ENCODE data around the gene SUPT7L. TPM values are rescaled to one million over a fixed set of nuclear protein-coding genes. Genes with fewer than 3 reads are reported as not detected.

SUPT7L gene
- total and polyA plus RNA-seq, 8 donors, result 30.8 to 62.5 (median 56.9) TPM

- no peak for DNase-seq
- Histone ChIP-seq H3K9me3 (no peaks in the 10 kb centered on the region), H3K4me3 (no peak overlapping the region), H3K36me3 (peaks cover 0 to 69% of the 10 kb centered on the region in 2 donors), H3K27ac (no peak overlapping the region), H3K4me1 (peaks cover 0 to 23% of the 10 kb centered on the region in 2 donors), H3K27me3 (no peaks in the 10 kb centered on the region)
- no peak for TF ChIP-seq CTCF (IDR thresholded peaks at IDR 0.05)
- intact Hi-C loops (cut with DNase I), result no loop called here
- no peak for ATAC-seq
These were observed 40.5 kb downstream of the SUPT7L start for GRCh38 chr2:27622921-27623384.

GRCh38 chr2:27621524-27621923, 41.9 kb downstream of the SUPT7L start:
- DNase-seq (no peak), ATAC-seq (no peak)
- Histone ChIP-seq H3K36me3 (peaks cover 0 to 83% of the 10 kb centered on the region in 2 donors), H3K4me1 (peaks cover 0 to 9% of the 10 kb centered on the region in 2 donors), H3K27me3 (no peaks in the 10 kb centered on the region), H3K27ac (no peak overlapping the region), H3K4me3 (no peak overlapping the region), H3K9me3 (no peaks in the 10 kb centered on the region)
- TF ChIP-seq CTCF (IDR thresholded peaks at IDR 0.05), result no peak
- intact Hi-C loops (cut with DNase I), result no loop called here

- H3K4me1 ChIP-seq, result no peaks in the 10 kb centered on the region
- no peaks in the 10 kb centered on the region for H3K27me3 ChIP-seq
- intact Hi-C loops (cut with DNase I), result no loop called here
- no peak for ATAC-seq
- no peak for TF ChIP-seq CTCF (IDR thresholded peaks at IDR 0.05)
- H3K27ac ChIP-seq, result no peak overlapping the region
- no peaks in the 10 kb centered on the region for H3K9me3 ChIP-seq
- peaks cover 0 to 92% of the 10 kb centered on the region in 2 donors for H3K36me3 ChIP-seq
- no peak overlapping the region for H3K4me3 ChIP-seq
- no peak for DNase-seq
These were observed 48.1 kb downstream of the SUPT7L start for GRCh38 chr2:27615316-27615715.

GRCh38 chr2:27613985-27614384, 49.4 kb downstream of the SUPT7L start:
- ATAC-seq (no peak), DNase-seq (no peak)
- Histone ChIP-seq H3K27me3 (no peaks in the 10 kb centered on the region), H3K4me3 (no peak overlapping the region), H3K4me1 (no peaks in the 10 kb centered on the region), H3K27ac (no peak overlapping the region), H3K36me3 (peaks cover 0 to 92% of the 10 kb centered on the region in 2 donors), H3K9me3 (no peaks in the 10 kb centered on the region)
- intact Hi-C loops (cut with DNase I), result no loop called here
- no peak for TF ChIP-seq CTCF (IDR thresholded peaks at IDR 0.05)

- Histone ChIP-seq H3K9me3 (no peaks in the 10 kb centered on the region), H3K4me1 (no peaks in the 10 kb centered on the region), H3K4me3 (no peak overlapping the region), H3K36me3 (peaks cover 3 to 96% of the 10 kb centered on the region in 2 donors), H3K27me3 (no peaks in the 10 kb centered on the region), H3K27ac (no peak overlapping the region)
- DNase-seq (no peak), ATAC-seq (no peak)
- intact Hi-C loops (cut with DNase I), result no loop called here
- TF ChIP-seq CTCF (IDR thresholded peaks at IDR 0.05), result no peak
These were observed 56.8 kb downstream of the SUPT7L start for GRCh38 chr2:27606611-27607010.

Other genes starting within 250 kb of the SUPT7L start
- 10 to 100 TPM; 81.6 to 85.4 TPM for gene NRBP1, start 235.0 kb downstream of the SUPT7L start, total RNA-seq
- 100 to 1,000 TPM; 119 to 137 (median 123) TPM for gene NRBP1, start 235.0 kb downstream of the SUPT7L start, polyA plus RNA-seq (ENCODE audit: insufficient read length in 6 of 6)
- gene KRTCAP3, start 221.2 kb downstream of the SUPT7L start, total RNA-seq, result 10 to 100 TPM; 34.0 to 45.6 TPM
- gene KRTCAP3, start 221.2 kb downstream of the SUPT7L start, polyA plus RNA-seq (ENCODE audit: insufficient read length in 6 of 6), result 10 to 100 TPM; 12.0 to 17.8 (median 14.7) TPM
- gene IFT172, start 173.9 kb downstream of the SUPT7L start, total RNA-seq, result 10 to 100 TPM; 21.0 to 23.8 TPM
- 10 to 100 TPM; 42.8 to 65.3 (median 55.6) TPM for gene IFT172, start 173.9 kb downstream of the SUPT7L start, polyA plus RNA-seq (ENCODE audit: insufficient read length in 6 of 6)
- gene FNDC4, start 168.4 kb downstream of the SUPT7L start, total RNA-seq, result 1 to 10 TPM; 4.4 to 8.0 TPM
- 10 to 100 TPM; 12.3 to 16.6 (median 14.0) TPM for gene FNDC4, start 168.4 kb downstream of the SUPT7L start, polyA plus RNA-seq (ENCODE audit: insufficient read length in 6 of 6)
- under 1 TPM in 1 of 2 donors, not detected in 1; 0.37 TPM for gene GCKR, start 166.8 kb downstream of the SUPT7L start, total RNA-seq
- 1 to 10 TPM in 4 of 6 donors, under 1 TPM in 2; 0.57 to 1.8 (median 1.3) TPM for gene GCKR, start 166.8 kb downstream of the SUPT7L start, polyA plus RNA-seq (ENCODE audit: insufficient read length in 6 of 6)
- 10 to 100 TPM; 29.3 to 29.6 TPM for gene ZNF512, start 80.6 kb downstream of the SUPT7L start, total RNA-seq
- 10 to 100 TPM; 78.8 to 93.5 (median 84.5) TPM for gene ZNF512, start 80.6 kb downstream of the SUPT7L start, polyA plus RNA-seq (ENCODE audit: insufficient read length in 6 of 6)
- 1 to 10 TPM; 2.9 to 3.0 TPM for gene CCDC121, start 34.6 kb downstream of the SUPT7L start, total RNA-seq
- 10 to 100 TPM; 11.7 to 13.2 (median 13.1) TPM for gene CCDC121, start 34.6 kb downstream of the SUPT7L start, polyA plus RNA-seq (ENCODE audit: insufficient read length in 6 of 6)
- gene GPN1, start 34.6 kb downstream of the SUPT7L start, total RNA-seq, result 10 to 100 TPM; 24.2 to 25.0 TPM
- gene GPN1, start 34.6 kb downstream of the SUPT7L start, polyA plus RNA-seq (ENCODE audit: insufficient read length in 6 of 6), result 10 to 100 TPM; 53.0 to 61.7 (median 54.8) TPM
- 10 to 100 TPM; 18.5 to 20.3 TPM for gene SLC4A1AP, start 275 bp upstream of the SUPT7L start, total RNA-seq
- gene SLC4A1AP, start 275 bp upstream of the SUPT7L start, polyA plus RNA-seq (ENCODE audit: insufficient read length in 6 of 6), result 10 to 100 TPM; 32.3 to 40.1 (median 33.3) TPM
- 100 to 1,000 TPM in 1 of 2 donors, 10 to 100 TPM in 1; 75.2 to 110 TPM for gene MRPL33, start 108.1 kb upstream of the SUPT7L start, total RNA-seq
- 100 to 1,000 TPM in 3 of 6 donors, 10 to 100 TPM in 3; 94.1 to 113 (median 101) TPM for gene MRPL33, start 108.1 kb upstream of the SUPT7L start, polyA plus RNA-seq (ENCODE audit: insufficient read length in 6 of 6)
- 1 to 10 TPM; 2.3 to 4.0 TPM for gene RBKS, start 226.8 kb upstream of the SUPT7L start, total RNA-seq
- gene RBKS, start 226.8 kb upstream of the SUPT7L start, polyA plus RNA-seq (ENCODE audit: insufficient read length in 6 of 6), result 1 to 10 TPM; 2.0 to 3.2 (median 2.6) TPM
- 10 to 100 TPM; 42.5 to 49.2 TPM for gene BABAM2, start 227.1 kb upstream of the SUPT7L start, total RNA-seq
- gene BABAM2, start 227.1 kb upstream of the SUPT7L start, polyA plus RNA-seq (ENCODE audit: insufficient read length in 6 of 6), result 10 to 100 TPM; 27.1 to 28.8 (median 28.0) TPM

Measured in left lung (tissue), 10 donors.